Esophagus (tissue), 2 donors: ENCODE results near the gene RNU4-1. TPM values are rescaled to one million over a fixed set of nuclear protein-coding genes. Genes with fewer than 3 reads are reported as not detected.
"Not testable (repeated sequence)": the region's sequence is repeated elsewhere in the genome, so short reads cannot be mapped to it uniquely, and the experiment has no call there.

ENCODE experiments used
- H3K27ac ChIP-seq, 2 donors: one replicate each; pipeline ENCODE4 v1.5.1; 2013; ENCODE audit warnings: low read depth in 2 of 2, mild to moderate bottlenecking in 2 of 2, inconsistent platforms in 1 of 2, low read length in 1 of 2, moderate library complexity in 1 of 2
- H3K27me3 ChIP-seq, 2 donors: one replicate each; pipeline ENCODE4 v1.6.1; 2013; ENCODE audit warnings: low read length in 2 of 2, control low read depth in 1 of 2, mild to moderate bottlenecking in 1 of 2; ENCODE audit not compliant: insufficient read depth in 2 of 2, control insufficient read depth in 1 of 2
- H3K36me3 ChIP-seq, 2 donors: one replicate each; pipeline ENCODE4 v1.6.1; 2013; ENCODE audit warnings: low read length in 1 of 2; ENCODE audit not compliant: control insufficient read depth in 2 of 2, insufficient read depth in 2 of 2
- H3K4me1 ChIP-seq, 2 donors: one replicate each; pipeline ENCODE4 v1.6.1; 2013; ENCODE audit warnings: low read length in 1 of 2; ENCODE audit not compliant: control insufficient read depth in 2 of 2, insufficient read depth in 2 of 2
- H3K4me3 ChIP-seq, 2 donors: one replicate each; pipeline ENCODE4 v1.5.1; 2013; ENCODE audit warnings: low read length in 2 of 2, mild to moderate bottlenecking in 2 of 2, low read depth in 1 of 2, moderate library complexity in 1 of 2
- H3K9me3 ChIP-seq, 2 donors: one replicate each; pipeline ENCODE4 v1.6.1; 2013; ENCODE audit warnings: mild to moderate bottlenecking in 2 of 2, low read depth in 1 of 2, low read length in 1 of 2, moderate library complexity in 1 of 2; ENCODE audit not compliant: control insufficient read depth in 2 of 2, insufficient read depth in 1 of 2
- WGBS, 2 donors: extraction: QIAGEN DNeasy Blood & Tissue Kit; methylation state at CpG; one replicate each; pipeline ENCODE4 v1.1.7; 2013; 5-methylcytosine and 5-hydroxymethylcytosine counted together
- polyA plus RNA-seq, 2 donors: library from polyadenylated mRNA; stranded (reverse); fragments of 200-250 nt; gene quantifications; one replicate each; pipeline ENCODE4 v1.2.3, GENCODE V29; 2013
- donor health status: healthy with polysubstance abuse.
- donor health status: Bipolar disorder and iron deficiency.

Gene RNU4-1
- polyA plus RNA-seq, 2 donors: not detected

GRCh38 chr12:120249875-120250795 is 42.9 kb downstream of the RNU4-1 start:
- peaks cover 4 to 19% of the 10 kb centered on the region in 2 donors for H3K4me1 ChIP-seq
- no peak overlapping the region for H3K4me3 ChIP-seq
- 49 to 57% methylated on average over 8 of the region's 8 CpGs for WGBS, 2 donors
- H3K27ac ChIP-seq: peak overlapping the region; percentile 63 to 89
- no peaks in the 10 kb centered on the region for H3K36me3 ChIP-seq
- H3K27me3 ChIP-seq: no peaks in the 10 kb centered on the region
- H3K9me3 ChIP-seq: no peaks in the 10 kb centered on the region

GRCh38 chr12:120249266-120249874 is 43.7 kb downstream of the RNU4-1 start:
- H3K27me3 ChIP-seq: no peaks in the 10 kb centered on the region
- H3K36me3 ChIP-seq: no peaks in the 10 kb centered on the region
- H3K4me1 ChIP-seq: peaks cover 4 to 22% of the 10 kb centered on the region in 2 donors
- no peak overlapping the region for H3K4me3 ChIP-seq
- 67 to 70% methylated on average over 4 of the region's 4 CpGs for WGBS, 2 donors
- H3K27ac ChIP-seq: peak overlapping the region; percentile 44 to 89
- H3K9me3 ChIP-seq: no peaks in the 10 kb centered on the region

GRCh38 chr12:120247621-120248030 is 45.4 kb downstream of the RNU4-1 start:
- H3K36me3 ChIP-seq: peaks cover 0 to 2% of the 10 kb centered on the region in 2 donors
- H3K9me3 ChIP-seq: no peaks in the 10 kb centered on the region
- WGBS, 2 donors: 58% methylated on average over 6 of the region's 6 CpGs
- no peaks in the 10 kb centered on the region for H3K27me3 ChIP-seq
- peaks cover 4 to 22% of the 10 kb centered on the region in 2 donors for H3K4me1 ChIP-seq
- peak overlapping the region in 1 of 2 donors; percentile 47 for H3K27ac ChIP-seq
- no peak overlapping the region for H3K4me3 ChIP-seq

GRCh38 chr12:120247183-120247582 is 45.9 kb downstream of the RNU4-1 start:
- H3K27ac ChIP-seq: peak overlapping the region in 1 of 2 donors; percentile 47
- peaks cover 4 to 22% of the 10 kb centered on the region in 2 donors for H3K4me1 ChIP-seq
- peaks cover 0 to 2% of the 10 kb centered on the region in 2 donors for H3K36me3 ChIP-seq
- H3K9me3 ChIP-seq: no peaks in the 10 kb centered on the region
- H3K27me3 ChIP-seq: no peaks in the 10 kb centered on the region
- H3K4me3 ChIP-seq: no peak overlapping the region
- 70 to 71% methylated on average over 3 of the region's 3 CpGs for WGBS, 2 donors

GRCh38 chr12:120246705-120247104 is 46.3 kb downstream of the RNU4-1 start:
- H3K36me3 ChIP-seq, H3K4me3 ChIP-seq, H3K27me3 ChIP-seq, H3K27ac ChIP-seq, H3K9me3 ChIP-seq: not testable (repeated sequence)
- WGBS, 2 donors: 70 to 79% methylated on average over 5 of the region's 5 CpGs
- peaks cover 4 to 24% of the 10 kb centered on the region in 2 donors for H3K4me1 ChIP-seq

Other genes with a start within 250 kb of the RNU4-1 start
- gene RAB35, start 176.5 kb downstream of the RNU4-1 start, polyA plus RNA-seq: 10 to 100 TPM; 33.5 to 34.3 TPM
- gene GCN1, start 98.5 kb downstream of the RNU4-1 start, polyA plus RNA-seq: 10 to 100 TPM; 22.9 to 28.1 TPM
- 1,000 to 10,000 TPM; 1,612 to 3,865 TPM for gene RPLP0, start 92.1 kb downstream of the RNU4-1 start, polyA plus RNA-seq
- gene PXN, start 27.5 kb downstream of the RNU4-1 start, polyA plus RNA-seq: 10 to 100 TPM; 17.3 to 32.1 TPM
- not detected for gene RNU4-2, start 1.3 kb downstream of the RNU4-1 start, polyA plus RNA-seq
- under 1 TPM; 0.47 to 0.55 TPM for gene SIRT4, start 9.1 kb upstream of the RNU4-1 start, polyA plus RNA-seq
- gene PLA2G1B, start 34.5 kb upstream of the RNU4-1 start, polyA plus RNA-seq: under 1 TPM; 0.25 to 0.57 TPM
- under 1 TPM; 0.15 to 0.16 TPM for gene MSI1, start 75.9 kb upstream of the RNU4-1 start, polyA plus RNA-seq
- gene COX6A1, start 144.9 kb upstream of the RNU4-1 start, polyA plus RNA-seq: 1,000 to 10,000 TPM; 1,054 to 1,119 TPM
- 10 to 100 TPM; 19.2 to 28.0 TPM for gene TRIAP1, start 153.1 kb upstream of the RNU4-1 start, polyA plus RNA-seq
- 1 to 10 TPM; 6.3 to 6.8 TPM for gene GATC, start 153.2 kb upstream of the RNU4-1 start, polyA plus RNA-seq
- gene SRSF9, start 176.5 kb upstream of the RNU4-1 start, polyA plus RNA-seq: 100 to 1,000 TPM; 119 to 133 TPM
- gene DYNLL1, start 202.9 kb upstream of the RNU4-1 start, polyA plus RNA-seq: 1,000 to 10,000 TPM; 1,023 to 1,071 TPM
- gene COQ5, start 235.9 kb upstream of the RNU4-1 start, polyA plus RNA-seq: 10 to 100 TPM; 18.6 to 19.5 TPM
- gene RNF10, start 241.1 kb upstream of the RNU4-1 start, polyA plus RNA-seq: 100 to 1,000 TPM; 110 to 288 TPM